ENCODE results near the gene XXYLT1.
"Not testable (repeated sequence)": the region's sequence is repeated elsewhere in the genome, so short reads cannot be mapped to it uniquely, and the experiment has no call there.

Gene XXYLT1

DNA sequence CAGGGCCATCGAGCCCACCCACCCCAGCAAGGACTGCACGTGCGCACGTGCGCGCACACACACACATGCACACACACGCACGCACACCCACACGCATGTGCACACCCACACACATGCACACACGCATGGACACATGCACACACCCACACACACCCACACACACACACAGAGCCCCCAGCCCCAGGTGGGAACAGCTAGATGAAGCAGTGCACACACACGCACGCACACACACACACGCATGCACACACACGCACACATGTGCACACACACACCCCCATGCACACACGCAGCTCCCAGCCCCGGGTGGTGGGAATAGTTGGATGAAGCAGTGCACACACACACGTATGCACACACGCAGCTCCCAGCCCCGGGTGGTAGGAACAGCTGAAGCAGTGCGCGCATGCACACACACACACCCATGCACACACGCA is 158.6 kb downstream of the XXYLT1 start:
- DNase-seq (ENCODE audit: low read depth), result no peak

- no peak for DNase-seq (ENCODE audit: low read depth)
These were observed 159.2 kb downstream of the XXYLT1 start for GRCh38 chr3:195111766-195112165.

DNA sequence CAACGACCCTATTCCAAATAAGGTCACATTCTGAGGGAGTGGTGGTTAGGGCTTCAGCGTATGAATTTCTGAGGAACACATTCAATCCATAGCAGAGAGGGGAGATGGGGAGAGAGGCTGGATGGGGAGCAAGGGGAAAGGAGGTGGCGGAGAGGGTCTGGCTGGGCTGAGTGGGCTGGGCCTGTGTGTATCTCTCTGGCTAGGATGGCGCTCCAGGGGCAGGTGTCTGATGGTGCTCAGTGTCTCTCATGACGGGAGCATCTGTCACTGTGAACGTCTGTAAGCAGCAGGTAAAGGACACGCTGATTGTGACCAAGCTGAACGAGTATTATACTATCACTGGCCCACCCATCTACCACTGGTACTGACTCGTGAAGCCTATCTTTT is 159.6 kb downstream of the XXYLT1 start:
- no peak for DNase-seq (ENCODE audit: low read depth)

DNA sequence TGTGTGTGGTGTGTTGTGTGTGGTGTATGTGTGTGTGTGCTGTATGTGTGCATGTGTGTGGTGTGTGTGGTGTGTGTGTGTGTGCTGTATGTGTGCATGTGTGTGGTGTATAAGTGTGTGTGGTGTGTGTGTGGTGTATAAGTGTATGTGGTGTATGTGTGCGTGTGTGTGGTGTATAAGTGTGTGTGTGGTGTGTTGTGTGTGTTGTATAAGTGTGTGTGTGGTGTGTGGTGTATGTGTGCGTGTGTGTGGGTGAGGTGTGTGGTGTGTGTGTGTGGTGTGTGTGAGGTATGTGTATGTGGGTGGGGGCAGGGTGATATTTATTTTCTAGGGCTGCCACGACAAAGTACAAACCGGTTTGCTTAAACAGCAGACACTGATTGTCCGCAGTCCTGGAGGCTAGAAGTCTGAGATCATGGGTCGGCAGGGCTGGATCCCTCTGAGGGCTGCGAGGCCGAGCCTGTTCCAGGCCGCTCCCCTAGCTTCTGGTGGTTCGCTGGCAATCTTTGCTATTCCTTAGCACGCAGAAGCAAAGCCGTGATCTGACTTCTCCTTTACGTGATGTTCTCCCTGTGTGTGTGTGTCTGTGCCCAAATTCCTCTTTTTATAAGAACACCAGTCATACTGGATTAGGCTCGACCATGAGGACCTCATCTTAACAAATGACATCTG is 160.2 kb downstream of the XXYLT1 start:
- no peak for DNase-seq (ENCODE audit: low read depth)

- DNase-seq (ENCODE audit: low read depth), result no peak
These were observed 161.8 kb downstream of the XXYLT1 start for GRCh38 chr3:195109098-195109657.

- no peak for DNase-seq (ENCODE audit: low read depth)
These were observed 163.4 kb downstream of the XXYLT1 start for GRCh38 chr3:195107593-195107992.

- DNase-seq (ENCODE audit: low read depth), result not testable (repeated sequence)
These were observed 163.9 kb downstream of the XXYLT1 start for GRCh38 chr3:195107031-195107430.

DNA sequence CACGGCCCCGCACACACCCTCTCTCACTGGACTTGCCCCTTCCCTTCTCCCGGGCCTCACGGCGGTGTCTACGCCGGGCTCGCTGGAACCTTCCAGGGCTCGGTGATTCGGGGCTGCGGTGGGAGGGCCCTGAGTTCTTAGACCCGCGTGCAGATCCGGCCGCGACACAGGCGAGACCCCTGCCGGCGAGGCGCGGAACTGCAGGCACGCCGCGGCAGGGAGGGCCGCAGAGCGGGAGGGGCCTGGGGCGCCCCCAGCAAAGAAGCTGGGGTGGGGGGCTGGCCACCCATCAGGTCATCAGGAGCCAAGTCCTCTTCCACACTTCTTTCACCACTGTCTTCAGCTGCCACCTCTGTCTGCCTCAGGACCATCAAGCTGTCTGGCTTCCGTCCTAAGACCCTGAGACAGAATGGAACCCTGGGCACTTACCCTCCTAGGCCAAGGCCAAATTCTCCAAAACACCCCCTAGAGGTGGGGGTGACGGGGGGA is 164.5 kb downstream of the XXYLT1 start:
- DNase-seq (ENCODE audit: low read depth), result peak; percentile 56

- DNase-seq (ENCODE audit: low read depth), result no peak
These were observed 165.0 kb downstream of the XXYLT1 start for GRCh38 chr3:195105841-195106417.

DNA sequence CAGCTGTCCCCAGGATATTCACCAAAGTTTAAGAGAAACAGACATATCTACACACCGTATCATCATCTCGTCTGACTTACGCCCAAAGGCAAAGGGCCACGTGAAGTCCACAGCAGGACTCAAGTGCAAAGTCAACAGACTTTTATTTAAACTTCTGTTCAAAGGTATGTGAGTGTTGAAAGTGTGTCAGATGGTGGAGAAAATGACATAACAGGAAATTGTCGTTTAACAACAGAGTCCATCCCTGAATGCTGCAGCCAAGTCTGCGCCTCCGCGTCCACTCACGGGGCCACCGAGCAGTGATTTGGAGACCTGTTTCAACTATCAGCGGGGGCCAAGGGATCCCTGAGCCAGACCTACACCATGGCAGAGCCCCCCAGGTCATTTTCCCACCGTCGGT is 165.6 kb downstream of the XXYLT1 start:
- DNase-seq (ENCODE audit: low read depth), result no peak

- DNase-seq (ENCODE audit: low read depth), result no peak
These were observed 166.6 kb downstream of the XXYLT1 start for GRCh38 chr3:195104340-195104739.

- no peak for DNase-seq (ENCODE audit: low read depth)
These were observed 167.3 kb downstream of the XXYLT1 start for GRCh38 chr3:195103623-195104022.

DNA sequence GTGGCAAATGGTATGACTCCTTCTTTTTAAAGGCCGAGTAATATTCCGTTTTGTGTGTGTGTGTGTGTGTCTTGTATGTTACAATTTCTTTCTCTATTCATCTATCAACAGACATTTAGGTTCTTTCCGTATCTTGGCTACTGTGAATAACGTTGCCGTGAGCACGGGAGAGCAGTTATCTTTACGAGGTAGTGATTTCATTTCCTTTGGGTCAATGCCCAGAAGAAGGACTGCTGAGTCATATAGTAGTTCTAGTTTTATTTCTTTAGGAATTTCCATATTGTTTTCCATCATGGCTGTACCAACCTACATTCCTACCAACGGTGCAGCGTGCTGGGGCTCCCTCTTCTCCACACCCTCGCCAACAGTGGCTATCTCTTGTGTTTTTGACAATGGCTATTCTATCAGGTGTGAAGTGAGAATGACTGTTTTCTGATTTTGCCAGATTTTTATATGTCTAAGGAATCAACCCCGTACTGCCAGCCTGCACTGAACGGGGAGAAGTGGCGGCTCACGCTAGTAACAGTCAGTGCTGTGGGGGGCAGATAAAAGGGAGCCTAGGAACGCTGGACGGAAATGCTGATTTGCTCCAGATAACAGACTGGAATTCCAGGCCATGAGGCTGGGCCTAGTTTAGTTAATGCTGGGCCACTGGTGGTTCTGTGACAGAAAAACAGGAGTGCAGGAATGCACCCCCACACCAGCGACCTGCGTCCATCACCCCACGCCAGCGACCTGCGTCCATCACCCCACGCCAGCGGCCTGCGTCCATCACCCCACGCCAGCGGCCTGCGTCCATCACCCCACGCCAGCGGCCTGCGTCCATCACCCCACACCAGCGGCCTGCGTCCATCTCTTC is 168.1 kb downstream of the XXYLT1 start:
- DNase-seq (ENCODE audit: low read depth), result peak; percentile 96

- DNase-seq (ENCODE audit: low read depth), result no peak
These were observed 168.9 kb downstream of the XXYLT1 start for GRCh38 chr3:195101927-195102608.

- DNase-seq (ENCODE audit: low read depth), result peak; percentile 29
These were observed 169.9 kb downstream of the XXYLT1 start for GRCh38 chr3:195101001-195101583.

DNA sequence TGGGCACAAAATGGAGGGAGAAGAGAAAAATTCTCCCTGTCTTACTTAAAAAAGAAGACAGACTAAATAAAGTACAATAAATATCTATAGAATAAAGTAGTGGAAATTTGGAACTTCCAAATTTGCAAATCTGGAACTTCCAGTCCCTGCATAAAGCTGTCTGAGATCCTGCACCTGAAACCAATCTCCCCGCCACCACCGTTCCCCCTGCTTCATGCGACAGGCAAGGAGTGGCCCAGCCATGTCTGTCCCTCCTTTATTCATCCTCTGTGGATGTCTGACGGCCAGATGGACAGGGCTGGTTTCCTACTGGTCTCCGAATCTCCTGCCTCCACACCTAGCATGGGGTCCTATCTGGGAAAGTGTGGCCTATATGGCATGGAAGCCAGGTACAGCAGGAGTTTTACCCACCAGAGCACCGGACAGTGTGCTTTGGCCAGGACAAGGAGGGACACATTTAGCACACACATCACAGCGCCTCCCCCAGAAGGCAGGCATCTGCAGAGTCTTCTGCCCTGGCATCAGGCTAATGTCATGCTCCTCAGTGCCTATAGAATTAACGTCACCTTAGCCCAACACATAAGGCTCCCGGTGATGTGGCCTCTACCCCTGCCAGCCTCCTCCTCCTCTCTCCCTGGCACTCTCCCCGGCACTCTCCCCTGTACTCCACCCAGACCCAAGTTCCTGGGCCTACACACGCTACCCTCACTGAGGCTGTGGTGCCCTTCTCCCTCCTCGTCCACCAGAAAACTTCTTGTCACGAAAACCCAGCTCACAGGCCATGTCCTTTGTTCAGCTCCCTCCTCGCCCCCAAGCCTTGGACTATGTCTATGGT is 170.8 kb downstream of the XXYLT1 start:
- DNase-seq (ENCODE audit: low read depth), result no peak

DNA sequence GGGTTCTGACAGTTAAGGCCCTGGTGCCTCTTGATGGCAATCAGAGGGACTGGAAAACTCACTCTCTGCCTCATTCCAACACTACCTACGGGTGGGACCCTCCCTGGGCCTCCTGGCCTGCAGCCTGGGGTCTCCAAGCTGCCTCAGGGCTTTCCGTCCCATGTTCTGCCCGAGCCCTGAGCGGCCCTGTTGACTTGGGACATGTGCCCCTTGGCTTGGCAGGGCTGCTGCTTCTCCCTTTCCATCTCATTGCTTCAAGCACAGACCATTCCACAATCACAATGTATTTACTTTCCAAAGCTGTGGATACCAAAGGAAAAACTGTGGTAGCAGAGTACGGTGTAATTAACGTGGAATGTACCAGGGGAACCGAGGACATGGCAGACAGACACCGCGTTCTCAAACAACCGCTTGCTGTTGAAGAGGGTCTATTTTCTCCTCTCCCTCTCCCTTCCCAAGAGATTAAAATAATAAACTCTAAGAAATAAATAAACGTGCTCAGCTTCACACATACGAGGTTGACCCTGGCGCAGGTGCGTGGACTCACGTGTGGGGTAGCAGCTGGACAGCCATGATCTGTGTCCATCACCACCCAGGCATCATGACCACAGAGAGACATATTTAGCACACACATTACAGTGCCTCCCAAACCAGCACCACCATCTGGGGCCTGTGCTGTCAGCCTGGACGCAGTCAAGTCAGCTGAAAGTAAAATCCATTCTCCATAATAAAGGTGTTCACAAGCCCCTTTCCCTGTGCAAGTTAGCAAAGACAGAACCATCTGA is 172.0 kb downstream of the XXYLT1 start:
- DNase-seq (ENCODE audit: low read depth), result no peak

DNA sequence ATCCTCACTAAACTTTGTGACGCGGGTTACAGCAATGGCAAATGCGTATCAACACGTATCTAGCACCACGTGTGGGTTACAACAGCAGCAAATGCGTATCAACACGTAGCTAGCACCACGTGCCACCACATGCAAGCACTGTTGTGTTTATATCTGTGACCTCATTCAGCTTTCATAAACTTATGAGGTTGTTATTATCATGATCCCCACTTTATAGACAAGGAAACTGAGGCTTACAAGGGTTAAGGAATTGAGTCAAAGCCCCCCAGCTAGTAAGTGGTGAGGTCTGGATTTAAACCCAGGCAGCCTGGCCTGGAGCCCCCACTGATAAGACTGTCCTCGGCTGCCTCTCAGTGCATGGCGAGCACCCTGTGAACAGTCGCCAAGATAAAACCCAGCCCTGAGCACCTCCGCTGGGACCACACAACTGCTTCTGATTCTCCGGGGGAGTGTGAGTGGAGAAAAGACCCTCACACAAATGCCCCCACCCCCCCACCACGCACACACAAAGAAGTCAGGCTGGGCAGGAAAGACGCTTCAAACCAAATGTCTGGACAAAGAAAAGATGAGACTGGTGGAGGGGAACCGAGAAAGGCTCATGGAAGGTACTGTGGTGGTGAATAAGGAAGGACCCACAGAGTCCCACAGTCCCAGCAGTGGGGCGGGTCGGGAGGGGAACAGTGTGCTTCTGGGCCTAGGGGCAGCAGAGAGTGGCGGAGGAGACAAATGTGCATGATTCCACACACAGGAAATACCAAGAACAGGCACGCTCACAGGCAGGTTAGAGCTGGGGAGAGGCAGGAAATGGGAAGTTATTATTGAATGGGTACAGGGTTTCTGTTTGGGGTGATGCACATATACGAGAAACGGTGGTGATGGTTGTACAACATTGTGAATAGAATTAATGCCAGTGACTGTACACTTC is 173.4 kb downstream of the XXYLT1 start:
- DNase-seq (ENCODE audit: low read depth), result no peak

All from iris pigment epithelial cell (primary cell).